Measurements from ENCODE around the gene SAE1.

Gene SAE1

DNA sequence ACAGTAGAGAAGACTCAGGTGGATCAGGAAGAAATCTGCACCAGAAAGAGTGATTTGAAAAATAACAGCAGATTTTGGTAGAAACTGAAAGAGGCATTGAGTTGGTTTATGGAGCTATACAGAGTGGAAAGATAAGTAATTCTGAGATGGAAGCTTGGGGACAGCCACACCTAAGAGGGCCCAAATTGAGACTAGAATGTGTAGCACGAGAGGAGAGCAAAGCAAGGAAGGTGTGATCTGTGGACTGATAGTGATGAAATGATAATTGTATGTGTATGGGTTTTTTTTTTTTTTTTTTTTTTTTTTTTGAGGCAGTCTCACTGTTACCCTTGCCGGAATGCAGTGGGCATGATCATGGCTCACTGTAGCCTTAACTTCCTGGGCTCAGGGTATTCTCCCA, 16.3 kb downstream of the SAE1 start:
- no peak for ATAC-seq (ENCODE audit: insufficient read depth, low read depth)
- no peak overlapping the region for H3K4me2 ChIP-seq (ENCODE audit: insufficient read depth, low read length)

GRCh38 chr19:47151627-47152026, 21.0 kb downstream of the SAE1 start:
- H4K20me1 ChIP-seq (ENCODE audit: insufficient read depth, low read length): peaks cover 50% of the 10 kb centered on the region
- H2AFZ ChIP-seq (ENCODE audit: low read depth, low read length): no peak overlapping the region
- ATAC-seq (ENCODE audit: insufficient read depth, low read depth) (no peak), DNase-seq (no peak)
- no peak overlapping the region for H3K9ac ChIP-seq (ENCODE audit: low read depth, low read length)
- no peaks in the 10 kb centered on the region for H3K27me3 ChIP-seq (ENCODE audit: insufficient read depth, low read length, poor library complexity)
- H3K79me2 ChIP-seq (ENCODE audit: insufficient read depth, low read length): peaks cover 71% of the 10 kb centered on the region
- no peak for TF ChIP-seq CTCF (IDR thresholded peaks at IDR 0.05; ENCODE audit: borderline replicate concordance, extremely low read depth, low read length, poor library complexity, severe bottlenecking)
- no peak for TF ChIP-seq EZH2 (IDR thresholded peaks at IDR 0.05; ENCODE audit: borderline replicate concordance, low read depth, low read length, severe bottlenecking)
- no peak overlapping the region for H3K27ac ChIP-seq (ENCODE audit: low read length)
- H3K4me1 ChIP-seq (ENCODE audit: insufficient read depth, low read length): peaks cover 28% of the 10 kb centered on the region
- H3K4me3 ChIP-seq (ENCODE audit: low read depth in 1 of 2, low read length in 2 of 2): no peak overlapping the region
- peaks cover 93% of the 10 kb centered on the region for H3K36me3 ChIP-seq (ENCODE audit: insufficient read depth, low read length)
- H3K9me3 ChIP-seq (ENCODE audit: insufficient read depth, low read length, severe bottlenecking): no peaks in the 10 kb centered on the region
- H3K4me2 ChIP-seq (ENCODE audit: insufficient read depth, low read length): no peak overlapping the region

More for the DNA sequence above, 16.3 kb downstream of the SAE1 start:
- Histone ChIP-seq H3K36me3 (ENCODE audit: insufficient read depth, low read length) (peaks cover 94% of the 10 kb centered on the region), H3K27me3 (ENCODE audit: insufficient read depth, low read length, poor library complexity) (no peaks in the 10 kb centered on the region), H3K79me2 (ENCODE audit: insufficient read depth, low read length) (peaks cover 89% of the 10 kb centered on the region), H3K4me1 (ENCODE audit: insufficient read depth, low read length) (no peaks in the 10 kb centered on the region), H3K9me3 (ENCODE audit: insufficient read depth, low read length, severe bottlenecking) (no peaks in the 10 kb centered on the region), H2AFZ (ENCODE audit: low read depth, low read length) (no peak overlapping the region), H3K27ac (ENCODE audit: low read length) (no peak overlapping the region), H4K20me1 (ENCODE audit: insufficient read depth, low read length) (peaks cover 66% of the 10 kb centered on the region), H3K9ac (ENCODE audit: low read depth, low read length) (no peak overlapping the region), H3K4me3 (ENCODE audit: low read depth in 1 of 2, low read length in 2 of 2) (no peak overlapping the region)
- TF ChIP-seq EZH2 (IDR thresholded peaks at IDR 0.05; ENCODE audit: borderline replicate concordance, low read depth, low read length, severe bottlenecking): no peak
- TF ChIP-seq CTCF (IDR thresholded peaks at IDR 0.05; ENCODE audit: borderline replicate concordance, extremely low read depth, low read length, poor library complexity, severe bottlenecking): no peak
- no peak for DNase-seq

GRCh38 chr19:47152205-47152604, 21.6 kb downstream of the SAE1 start:
- Histone ChIP-seq H4K20me1 (ENCODE audit: insufficient read depth, low read length) (peaks cover 55% of the 10 kb centered on the region), H3K4me1 (ENCODE audit: insufficient read depth, low read length) (peaks cover 33% of the 10 kb centered on the region), H3K27me3 (ENCODE audit: insufficient read depth, low read length, poor library complexity) (no peaks in the 10 kb centered on the region), H3K27ac (ENCODE audit: low read length) (no peak overlapping the region), H3K4me3 (ENCODE audit: low read depth in 1 of 2, low read length in 2 of 2) (no peak overlapping the region), H3K4me2 (ENCODE audit: insufficient read depth, low read length) (no peak overlapping the region), H2AFZ (ENCODE audit: low read depth, low read length) (no peak overlapping the region), H3K9ac (ENCODE audit: low read depth, low read length) (no peak overlapping the region), H3K36me3 (ENCODE audit: insufficient read depth, low read length) (peaks cover 93% of the 10 kb centered on the region), H3K9me3 (ENCODE audit: insufficient read depth, low read length, severe bottlenecking) (no peaks in the 10 kb centered on the region), H3K79me2 (ENCODE audit: insufficient read depth, low read length) (peaks cover 70% of the 10 kb centered on the region)
- no peak for DNase-seq
- ATAC-seq (ENCODE audit: insufficient read depth, low read depth): no peak
- TF ChIP-seq CTCF (IDR thresholded peaks at IDR 0.05; ENCODE audit: borderline replicate concordance, extremely low read depth, low read length, poor library complexity, severe bottlenecking) (no peak), EZH2 (IDR thresholded peaks at IDR 0.05; ENCODE audit: borderline replicate concordance, low read depth, low read length, severe bottlenecking) (no peak)

DNA sequence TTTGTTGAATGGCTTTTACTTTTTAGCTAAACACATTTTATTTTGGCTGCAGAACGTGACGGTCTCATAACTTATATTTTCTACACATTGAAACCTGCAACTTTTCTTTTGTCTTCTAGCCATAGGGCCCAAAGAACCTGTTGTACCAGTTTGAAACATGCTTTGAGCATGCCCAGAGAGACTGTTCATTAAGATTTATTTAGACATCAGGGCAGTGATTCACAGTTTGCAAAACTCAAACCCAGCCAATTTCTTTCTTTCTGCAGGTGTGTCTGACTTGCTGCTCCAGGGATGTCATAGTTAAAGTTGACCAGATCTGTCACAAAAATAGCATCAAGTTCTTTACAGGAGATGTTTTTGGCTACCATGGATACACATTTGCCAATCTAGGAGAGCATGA, 22.0 kb downstream of the SAE1 start:
- H2AFZ ChIP-seq (ENCODE audit: low read depth, low read length): no peak overlapping the region
- no peak for DNase-seq
- H3K4me1 ChIP-seq (ENCODE audit: insufficient read depth, low read length): peaks cover 38% of the 10 kb centered on the region
- H3K27ac ChIP-seq (ENCODE audit: low read length): no peak overlapping the region
- H3K9me3 ChIP-seq (ENCODE audit: insufficient read depth, low read length, severe bottlenecking): no peaks in the 10 kb centered on the region
- peaks cover 73% of the 10 kb centered on the region for H3K79me2 ChIP-seq (ENCODE audit: insufficient read depth, low read length)
- H4K20me1 ChIP-seq (ENCODE audit: insufficient read depth, low read length): peaks cover 59% of the 10 kb centered on the region
- H3K27me3 ChIP-seq (ENCODE audit: insufficient read depth, low read length, poor library complexity): no peaks in the 10 kb centered on the region
- no peak for ATAC-seq (ENCODE audit: insufficient read depth, low read depth)
- H3K4me2 ChIP-seq (ENCODE audit: insufficient read depth, low read length): no peak overlapping the region
- TF ChIP-seq EZH2 (IDR thresholded peaks at IDR 0.05; ENCODE audit: borderline replicate concordance, low read depth, low read length, severe bottlenecking): no peak
- TF ChIP-seq CTCF (IDR thresholded peaks at IDR 0.05; ENCODE audit: borderline replicate concordance, extremely low read depth, low read length, poor library complexity, severe bottlenecking): no peak
- no peak overlapping the region for H3K9ac ChIP-seq (ENCODE audit: low read depth, low read length)
- no peak overlapping the region for H3K4me3 ChIP-seq (ENCODE audit: low read depth in 1 of 2, low read length in 2 of 2)
- peaks cover 95% of the 10 kb centered on the region for H3K36me3 ChIP-seq (ENCODE audit: insufficient read depth, low read length)

Measured in DND-41 (cell line).